Stimulated activated naive B cell treated with anti-CD40 and anti-IgM and Interleukin-4, amounts not matched to agents 10 μg/mL and 1 μg/mL and 100 μg/mL, for 72 hours (primary cell): ENCODE measurements around the gene TBATA.

ENCODE experiments used
- ATAC-seq, 2 donors: fragments of 150-1000 bp; cut with Tn5 transposase; replicated peaks; 2 replicates each; pipeline ENCODE4 v1.10.0; 2021; ENCODE audit warnings: moderate library complexity in 1 of 2
- DNase-seq: peaks from one replicate; pipeline ENCODE4 v3.0.0; 2021
- H3K27ac Mint-ChIP-seq: one replicate; pipeline ENCODE4 v1.8.0; 2022; ENCODE audit warnings: mild to moderate bottlenecking, mixed read lengths
- H3K27me3 Mint-ChIP-seq, 2 donors: one replicate each; pipeline ENCODE4 v1.8.0; 2022; ENCODE audit warnings: mixed read lengths in 2 of 2
- H3K36me3 Mint-ChIP-seq, 2 donors: one replicate each; pipeline ENCODE4 v1.8.0; 2022; ENCODE audit warnings: mixed read lengths in 2 of 2, mild to moderate bottlenecking in 1 of 2
- H3K4me1 Mint-ChIP-seq, 2 donors: one replicate each; pipeline ENCODE4 v1.8.0; 2022; ENCODE audit warnings: mixed read lengths in 2 of 2, mild to moderate bottlenecking in 1 of 2
- H3K4me3 Mint-ChIP-seq, 2 donors: one replicate each; pipeline ENCODE4 v1.8.0; 2022; ENCODE audit warnings: mild to moderate bottlenecking in 2 of 2, mixed read lengths in 2 of 2, moderate library complexity in 1 of 2
- H3K9me3 Mint-ChIP-seq, 2 donors: one replicate each; pipeline ENCODE4 v1.8.0; 2022; ENCODE audit warnings: mixed read lengths in 2 of 2, mild to moderate bottlenecking in 1 of 2

TBATA gene, protein sequence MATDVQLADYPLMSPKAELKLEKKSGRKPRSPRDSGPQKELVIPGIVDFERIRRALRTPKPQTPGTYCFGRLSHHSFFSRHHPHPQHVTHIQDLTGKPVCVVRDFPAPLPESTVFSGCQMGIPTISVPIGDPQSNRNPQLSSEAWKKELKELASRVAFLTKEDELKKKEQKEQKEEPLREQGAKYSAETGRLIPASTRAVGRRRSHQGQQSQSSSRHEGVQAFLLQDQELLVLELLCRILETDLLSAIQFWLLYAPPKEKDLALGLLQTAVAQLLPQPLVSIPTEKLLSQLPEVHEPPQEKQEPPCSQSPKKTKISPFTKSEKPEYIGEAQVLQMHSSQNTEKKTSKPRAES

GRCh38 chr10:70785190-70785589 is at the start of gene TBATA:
TSS of gene TBATA (minus strand) at chr10:70785377. CDS start at chr10:70783379, 1,998 bp downstream.
- ATAC-seq (no peak), DNase-seq (no peak)
- Mint-ChIP-seq H3K9me3 (no peaks in the 10 kb centered on the region), H3K27ac (no peak within 1 kb of the TSS), H3K36me3 (no peaks in the 10 kb centered on the region), H3K4me1 (peaks cover 2 to 4% of the 10 kb centered on the region in 2 donors), H3K27me3 (peaks cover 8% of the 10 kb centered on the region in 2 donors), H3K4me3 (no peak within 1 kb of the TSS)

GRCh38 chr10:70834441-70835151 is 49.4 kb upstream of the TBATA start:
- Mint-ChIP-seq H3K4me1 (peaks cover 47 to 71% of the 10 kb centered on the region in 2 donors), H3K27me3 (no peaks in the 10 kb centered on the region)

DNA sequence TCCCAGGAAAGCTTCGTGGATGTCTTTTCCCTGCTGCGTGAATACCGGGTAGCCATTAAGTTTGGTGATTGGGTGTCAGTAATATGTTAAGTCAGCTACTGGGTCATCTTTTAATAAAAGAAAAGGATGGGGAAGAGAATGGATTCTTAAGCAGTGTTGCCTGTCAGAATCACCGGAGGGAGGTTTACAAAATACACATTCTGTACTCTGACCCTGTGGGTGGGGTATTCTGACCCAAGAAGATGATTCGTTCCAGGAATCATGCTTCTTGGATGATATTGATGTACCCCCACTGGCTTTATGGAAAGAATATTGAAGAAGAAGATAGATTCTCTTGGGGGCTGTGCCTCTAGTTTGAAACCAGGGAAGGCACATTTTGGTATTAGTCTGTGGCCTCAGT is 48.8 kb upstream of the TBATA start:
- no peak for ATAC-seq
- Mint-ChIP-seq H3K36me3 (peaks cover 39 to 45% of the 10 kb centered on the region in 2 donors), H3K9me3 (no peaks in the 10 kb centered on the region), H3K4me3 (peak overlapping the region; percentile 13 to 30), H3K27me3 (no peaks in the 10 kb centered on the region), H3K4me1 (peaks cover 50 to 77% of the 10 kb centered on the region in 2 donors), H3K27ac (peak overlapping the region; percentile 71)
- no peak for DNase-seq

More at GRCh38 chr10:70834441-70835151, 49.4 kb upstream of the TBATA start:
- ATAC-seq (no peak), DNase-seq (no peak)
- Mint-ChIP-seq H3K36me3 (peaks cover 33 to 42% of the 10 kb centered on the region in 2 donors), H3K9me3 (no peaks in the 10 kb centered on the region), H3K27ac (peak overlapping the region; percentile 71), H3K4me3 (no peak overlapping the region)

DNA sequence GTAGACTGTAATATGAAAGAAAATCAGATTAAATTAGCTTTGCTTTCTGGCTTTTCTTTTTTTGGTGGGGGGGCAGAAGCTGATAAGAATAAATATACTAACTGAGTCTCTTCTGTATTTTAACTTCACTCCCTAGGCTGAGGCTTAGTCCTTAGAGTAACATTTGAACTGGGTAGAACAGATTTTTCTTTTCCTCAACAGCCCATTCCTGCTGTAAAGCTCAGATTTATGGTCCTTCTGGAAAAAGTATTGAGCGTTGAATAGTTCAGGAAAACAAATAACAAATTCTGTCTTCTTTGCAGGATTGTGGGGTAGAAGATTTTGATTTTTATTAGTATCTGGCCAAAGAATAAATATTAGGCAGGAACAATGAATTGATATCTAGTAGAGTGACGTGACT is 48.4 kb upstream of the TBATA start:
- Mint-ChIP-seq H3K36me3 (peaks cover 39 to 45% of the 10 kb centered on the region in 2 donors), H3K4me1 (peaks cover 50 to 77% of the 10 kb centered on the region in 2 donors), H3K4me3 (peak overlapping the region; percentile 30 to 31), H3K27ac (peak overlapping the region; percentile 71), H3K27me3 (no peaks in the 10 kb centered on the region), H3K9me3 (no peaks in the 10 kb centered on the region)
- no peak for DNase-seq
- no peak for ATAC-seq

- DNase-seq (peak; percentile 15), ATAC-seq (peak; percentile 61 to 75)
- peak overlapping the region; percentile 30 to 31 for H3K4me3 Mint-ChIP-seq
- peak overlapping the region; percentile 15 for H3K27ac Mint-ChIP-seq
- peaks cover 45 to 74% of the 10 kb centered on the region in 2 donors for H3K4me1 Mint-ChIP-seq
- H3K36me3 Mint-ChIP-seq, result peaks cover 33 to 39% of the 10 kb centered on the region in 2 donors
- no peaks in the 10 kb centered on the region for H3K27me3 Mint-ChIP-seq
- no peaks in the 10 kb centered on the region for H3K9me3 Mint-ChIP-seq
These were observed 47.8 kb upstream of the TBATA start for GRCh38 chr10:70832852-70833528.

DNA sequence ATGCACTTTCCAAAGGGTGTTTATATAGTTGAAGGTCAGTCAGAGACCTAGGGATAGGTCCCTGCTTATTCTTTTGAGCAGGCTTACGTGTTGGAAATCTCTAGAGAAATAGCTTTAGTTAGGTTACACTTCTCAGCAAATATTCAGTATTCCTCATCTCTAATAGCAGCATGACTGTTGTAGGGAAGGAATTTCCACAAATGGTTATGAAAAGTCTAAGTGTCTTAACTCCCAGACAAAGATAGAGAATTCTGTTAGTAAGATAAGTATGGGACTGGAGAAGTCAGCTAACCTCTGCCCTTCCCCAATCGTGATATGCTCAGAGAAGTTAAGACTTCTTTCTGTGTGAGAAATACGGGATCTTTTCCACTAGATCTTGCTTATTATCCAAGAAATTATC is 47.0 kb upstream of the TBATA start:
- Mint-ChIP-seq H3K4me3 (no peak overlapping the region), H3K36me3 (peaks cover 26 to 32% of the 10 kb centered on the region in 2 donors)

DNA sequence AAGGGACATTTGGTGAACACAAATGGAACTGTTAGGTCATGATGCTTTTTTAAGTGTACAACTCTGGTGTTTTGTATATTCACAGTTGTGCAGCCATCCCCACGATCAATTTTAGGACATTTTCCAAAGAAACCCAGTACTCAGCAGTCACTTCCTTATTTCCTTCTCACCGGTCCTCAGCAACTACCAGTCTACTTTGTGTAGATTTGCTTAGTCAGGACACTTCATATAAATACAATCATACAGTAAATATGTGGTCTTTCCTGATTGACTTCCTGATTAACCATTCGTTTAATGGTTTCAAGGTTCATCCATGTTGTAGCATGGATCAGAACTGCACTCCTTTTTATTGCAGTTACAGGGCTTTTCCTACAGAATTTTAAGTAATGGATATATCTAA is 45.0 kb upstream of the TBATA start:
- peak overlapping the region; percentile 38 for H3K27ac Mint-ChIP-seq
- peaks cover 30 to 32% of the 10 kb centered on the region in 2 donors for H3K36me3 Mint-ChIP-seq
- peak overlapping the region in 1 of 2 donors; percentile 37 for H3K4me3 Mint-ChIP-seq
- DNase-seq (no peak), ATAC-seq (peak; percentile 23 to 37)
- H3K27me3 Mint-ChIP-seq, result no peaks in the 10 kb centered on the region
- peaks cover 44 to 82% of the 10 kb centered on the region in 2 donors for H3K4me1 Mint-ChIP-seq
- H3K9me3 Mint-ChIP-seq, result no peaks in the 10 kb centered on the region

More for the DNA sequence above, 47.0 kb upstream of the TBATA start:
- ATAC-seq, result no peak
- no peak for DNase-seq
- no peaks in the 10 kb centered on the region for H3K27me3 Mint-ChIP-seq
- no peaks in the 10 kb centered on the region for H3K9me3 Mint-ChIP-seq
- no peak overlapping the region for H3K27ac Mint-ChIP-seq
- peaks cover 46 to 77% of the 10 kb centered on the region in 2 donors for H3K4me1 Mint-ChIP-seq

- ATAC-seq (peak; percentile 61 to 86), DNase-seq (no peak)
- Mint-ChIP-seq H3K9me3 (no peaks in the 10 kb centered on the region), H3K4me3 (peak overlapping the region; percentile 55 to 77), H3K27me3 (no peaks in the 10 kb centered on the region), H3K4me1 (peaks cover 42 to 81% of the 10 kb centered on the region in 2 donors), H3K36me3 (peaks cover 33 to 35% of the 10 kb centered on the region in 2 donors), H3K27ac (peak overlapping the region; percentile 80)
These were observed 44.4 kb upstream of the TBATA start for GRCh38 chr10:70829543-70829942.

GRCh38 chr10:70828923-70829322 is 43.7 kb upstream of the TBATA start:
- peaks cover 32 to 33% of the 10 kb centered on the region in 2 donors for H3K36me3 Mint-ChIP-seq
- no peak for ATAC-seq
- peaks cover 37 to 77% of the 10 kb centered on the region in 2 donors for H3K4me1 Mint-ChIP-seq

DNA sequence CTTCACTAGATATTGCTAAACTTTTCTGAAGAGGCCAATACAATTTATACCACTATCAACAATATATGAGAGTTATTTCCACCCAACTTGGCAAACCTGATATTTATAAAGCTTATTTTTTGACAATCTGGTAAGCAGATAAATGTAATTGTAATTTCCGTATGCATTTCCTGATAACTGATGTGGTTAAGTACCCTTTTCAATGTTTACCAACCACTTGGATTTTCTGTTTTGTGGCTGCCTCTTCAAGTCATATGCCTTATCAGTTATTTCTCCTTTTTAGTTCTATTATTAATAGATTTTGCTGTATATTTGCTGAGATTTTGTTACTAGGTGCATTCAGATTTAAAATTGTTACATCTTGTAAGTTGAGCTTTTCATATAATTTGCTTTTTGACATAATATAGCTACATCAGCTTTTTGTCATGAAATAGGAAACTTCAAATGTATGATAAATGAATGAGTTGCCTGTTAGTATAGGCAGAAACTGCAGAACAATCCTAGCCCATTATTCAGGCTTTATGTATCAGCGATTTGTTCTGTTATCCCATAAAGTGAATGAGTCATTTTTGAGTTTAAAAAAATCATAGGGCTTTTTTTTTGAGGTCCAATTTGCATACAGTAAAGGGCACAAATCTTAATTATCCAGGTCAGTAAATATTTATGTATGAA is 42.0 kb upstream of the TBATA start:
- Mint-ChIP-seq H3K27ac (peak overlapping the region; percentile 14), H3K4me3 (peak overlapping the region in 1 of 2 donors; percentile 43), H3K27me3 (no peaks in the 10 kb centered on the region), H3K4me1 (peaks cover 27 to 68% of the 10 kb centered on the region in 2 donors), H3K9me3 (no peaks in the 10 kb centered on the region), H3K36me3 (peaks cover 28 to 35% of the 10 kb centered on the region in 2 donors)
- DNase-seq (no peak), ATAC-seq (no peak)

More at GRCh38 chr10:70828923-70829322, 43.7 kb upstream of the TBATA start:
- Mint-ChIP-seq H3K9me3 (no peaks in the 10 kb centered on the region), H3K27ac (peak overlapping the region; percentile 56), H3K27me3 (no peaks in the 10 kb centered on the region), H3K4me3 (no peak overlapping the region)
- DNase-seq, result no peak

DNA sequence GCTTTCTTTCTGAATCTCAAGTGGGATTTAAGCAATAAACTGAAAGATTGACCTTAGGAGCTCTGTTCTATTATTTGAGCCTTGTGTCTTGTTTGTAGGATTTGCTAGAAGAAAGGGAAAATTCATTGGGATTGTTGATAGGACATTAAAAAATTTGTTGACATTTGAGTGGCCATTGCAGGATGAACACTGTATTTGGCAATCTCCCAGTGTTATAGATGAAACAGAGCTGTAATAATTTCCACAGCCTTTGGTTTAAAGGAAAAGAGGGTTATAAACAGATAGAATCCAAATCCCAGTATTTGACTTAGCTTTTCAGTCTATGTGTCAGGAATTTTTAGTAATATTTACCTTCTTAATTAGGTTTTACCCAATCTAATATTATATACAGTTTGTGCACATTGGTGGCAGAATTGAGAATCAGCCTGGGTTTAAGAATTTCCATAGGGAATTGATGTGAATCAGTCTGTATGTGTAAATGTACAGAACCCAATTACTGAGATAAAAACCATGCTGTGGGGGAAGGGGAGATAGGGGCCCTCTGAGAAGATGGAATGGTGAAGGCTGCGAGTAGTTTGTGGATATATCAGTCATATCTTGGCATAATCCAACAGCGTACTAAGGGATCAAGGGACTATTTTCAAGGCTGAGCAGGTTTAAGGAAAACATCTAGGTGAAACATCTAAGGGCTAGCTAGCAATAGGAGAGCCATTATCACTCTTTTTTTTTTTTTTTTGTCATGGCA is 37.1 kb upstream of the TBATA start:
- Mint-ChIP-seq H3K27me3 (no peaks in the 10 kb centered on the region), H3K27ac (no peak overlapping the region), H3K4me1 (peaks cover 43 to 77% of the 10 kb centered on the region in 2 donors), H3K36me3 (peaks cover 33 to 43% of the 10 kb centered on the region in 2 donors), H3K9me3 (no peaks in the 10 kb centered on the region), H3K4me3 (no peak overlapping the region)
- ATAC-seq (no peak), DNase-seq (no peak)

DNA sequence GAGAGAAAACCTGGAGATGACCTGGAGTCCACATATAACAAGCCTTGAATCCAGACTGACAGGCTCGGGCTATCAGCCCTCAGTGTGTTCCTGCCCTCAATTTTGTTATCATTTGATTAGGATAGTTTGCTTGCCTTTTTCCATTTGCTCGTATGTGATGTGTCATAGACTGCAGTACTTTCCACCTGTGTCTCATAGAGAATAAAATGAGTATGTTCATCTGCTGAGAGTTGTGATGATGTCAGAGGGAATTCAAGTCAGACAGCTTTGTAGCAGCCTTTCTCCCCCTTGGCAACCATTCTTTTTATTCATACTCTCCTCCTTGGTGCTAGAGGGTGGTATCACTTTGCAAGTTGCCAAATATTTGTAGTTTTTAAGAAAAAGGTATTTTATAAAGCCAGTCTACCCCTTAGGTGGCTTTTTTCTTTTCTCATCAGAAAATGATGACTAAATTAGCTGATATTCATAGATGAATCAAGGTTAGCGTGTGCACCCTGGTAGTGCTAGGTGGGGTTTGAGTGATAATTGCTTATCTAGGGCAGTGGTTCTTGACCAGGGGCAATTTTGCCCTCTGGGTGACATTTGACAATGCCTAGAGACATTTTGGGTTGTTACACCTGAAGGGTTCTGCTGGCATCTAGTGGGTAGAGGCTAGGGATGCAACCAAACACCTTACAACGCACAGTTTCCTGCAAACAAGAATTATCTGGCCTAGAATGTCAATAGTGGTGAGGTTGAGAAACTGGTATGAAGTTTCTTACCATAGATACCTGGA is 36.0 kb upstream of the TBATA start:
- Mint-ChIP-seq H3K27ac (peak overlapping the region; percentile 75), H3K4me3 (peak overlapping the region in 1 of 2 donors; percentile 4), H3K36me3 (peaks cover 36 to 37% of the 10 kb centered on the region in 2 donors), H3K9me3 (no peaks in the 10 kb centered on the region), H3K4me1 (peaks cover 48 to 77% of the 10 kb centered on the region in 2 donors), H3K27me3 (no peaks in the 10 kb centered on the region)
- ATAC-seq (peak; percentile 31 to 44), DNase-seq (no peak)
